CD14-positive monocyte (primary cell): ENCODE results near the gene KARS1. TPM values are rescaled to one million over a fixed set of nuclear protein-coding genes. Genes with fewer than 3 reads are reported as not detected.

Source experiments
- DNase-seq, 3 donors: peaks; one replicate each; pipeline ENCODE4 v3.0.0-alpha.2; 2011 to 2022
- H2AFZ ChIP-seq: 2 replicates; pipeline ENCODE4 v1.6.0; 2012; ENCODE audit warnings: mild to moderate bottlenecking, low read depth, low read length, inconsistent platforms; ENCODE audit not compliant: insufficient read depth, poor library complexity, severe bottlenecking
- H3K27ac ChIP-seq, 2 donors: 1 replicate in 1 of 2; 2 replicates in 1 of 2; pipeline ENCODE4 v1.5.1; 2012 to 2013; ENCODE audit warnings: low read length in 2 of 2, control low read depth in 1 of 2, inconsistent platforms in 1 of 2, low read depth in 1 of 2, mild to moderate bottlenecking in 1 of 2
- H3K27me3 ChIP-seq, 2 donors: one replicate each; pipeline versions ENCODE4 v1.6.0 to v1.6.1; 2011 to 2013; ENCODE audit warnings: low read length in 2 of 2; ENCODE audit not compliant: control insufficient read depth in 2 of 2, insufficient read depth in 2 of 2
- H3K36me3 ChIP-seq, 2 donors: replicated peaks in 1 of 2; 1 replicate in 1 of 2; 2 replicates in 1 of 2; pipeline versions ENCODE4 v1.5.1 to v1.6.1; 2012 to 2013; ENCODE audit warnings: low read length in 2 of 2, control low read depth in 1 of 2, inconsistent platforms in 1 of 2, mild to moderate bottlenecking in 1 of 2; ENCODE audit not compliant: insufficient read depth in 2 of 2, control insufficient read depth in 1 of 2
- H3K4me1 ChIP-seq, 2 donors: 1 replicate in 1 of 2; 2 replicates in 1 of 2; pipeline versions ENCODE4 v1.5.1 to v1.6.1; 2012 to 2013; ENCODE audit warnings: low read length in 2 of 2, control low read depth in 1 of 2, inconsistent platforms in 1 of 2, mild to moderate bottlenecking in 1 of 2, moderate library complexity in 1 of 2; ENCODE audit not compliant: insufficient read depth in 2 of 2, control insufficient read depth in 1 of 2
- H3K4me2 ChIP-seq: replicated peaks from 2 replicates; pipeline ENCODE3; 2012; ENCODE audit warnings: low read length, moderate library complexity, mild to moderate bottlenecking; ENCODE audit not compliant: poor library complexity, severe bottlenecking; ENCODE audit errors: extremely low read depth
- H3K4me3 ChIP-seq, 3 experiments: fragments of 200-600 bp in 1 of 3; sonication (generic) in 1 of 3; replicated peaks in 1 of 3; 1 replicate in 2 of 3; 2 replicates in 1 of 3; pipeline ENCODE4 v1.5.1; 2011 to 2013; ENCODE audit warnings: low read length in 3 of 3, mild to moderate bottlenecking in 3 of 3, control low read depth in 2 of 3, low read depth in 2 of 3, inconsistent platforms in 1 of 3, moderate library complexity in 1 of 3
- H3K79me2 ChIP-seq: 2 replicates; pipeline ENCODE4 v1.6.0; 2012; ENCODE audit warnings: mild to moderate bottlenecking, control low read depth, inconsistent platforms, low read length, moderate library complexity; ENCODE audit not compliant: insufficient read depth
- H3K9ac ChIP-seq: 2 replicates; pipeline ENCODE4 v1.6.0; 2017; ENCODE audit warnings: low read length, mild to moderate bottlenecking; ENCODE audit not compliant: insufficient read depth, poor library complexity, severe bottlenecking
- H3K9me3 ChIP-seq, 2 donors: replicated peaks in 1 of 2; 1 replicate in 1 of 2; 2 replicates in 1 of 2; pipeline versions ENCODE4 v1.5.1 to v1.6.1; 2012 to 2013; ENCODE audit warnings: low read length in 2 of 2, control low read depth in 1 of 2; ENCODE audit not compliant: control insufficient read depth in 1 of 2, insufficient read depth in 1 of 2
- H4K20me1 ChIP-seq: 2 replicates; pipeline ENCODE4 v1.6.0; 2012; ENCODE audit warnings: mild to moderate bottlenecking, low read length, control low read depth, moderate library complexity; ENCODE audit not compliant: insufficient read depth
- H3K27ac Mint-ChIP-seq, 7 donors: one replicate each; pipeline ENCODE4 v1.8.0; 2020; ENCODE audit warnings: mild to moderate bottlenecking in 7 of 7, mixed read lengths in 7 of 7, moderate library complexity in 6 of 7, inconsistent platforms in 2 of 7
- H3K27me3 Mint-ChIP-seq, 3 donors: one replicate each; pipeline ENCODE4 v1.8.0; 2021 to 2022; ENCODE audit warnings: low read depth in 3 of 3, mild to moderate bottlenecking in 3 of 3, mixed read lengths in 3 of 3, moderate library complexity in 3 of 3, inconsistent platforms in 1 of 3
- H3K36me3 Mint-ChIP-seq, 2 donors: one replicate each; pipeline ENCODE4 v1.8.0; 2020; ENCODE audit warnings: mixed read lengths in 2 of 2, inconsistent platforms in 1 of 2, mild to moderate bottlenecking in 1 of 2
- H3K4me1 Mint-ChIP-seq: one replicate; pipeline ENCODE4 v1.8.0; 2020; ENCODE audit warnings: mild to moderate bottlenecking, mixed read lengths
- H3K4me3 Mint-ChIP-seq, 2 donors: one replicate each; pipeline ENCODE4 v1.8.0; 2020; ENCODE audit warnings: mild to moderate bottlenecking in 2 of 2, mixed read lengths in 2 of 2, moderate library complexity in 1 of 2
- H3K9me3 Mint-ChIP-seq, 7 donors: one replicate each; pipeline ENCODE4 v1.8.0; 2020 to 2022; ENCODE audit warnings: mixed read lengths in 7 of 7, mild to moderate bottlenecking in 6 of 7, moderate library complexity in 6 of 7, inconsistent platforms in 2 of 7
- WGBS: methylation state at CpG from one replicate; pipeline ENCODE4 v1.1.5; 2013; ENCODE audit warnings: missing lambda C conversion rate; ENCODE audit not compliant: insufficient coverage; 5-methylcytosine and 5-hydroxymethylcytosine counted together
- intact Hi-C, 2 donors: fragments of 100-400 bp; cut with micrococcal nuclease; formaldehyde crosslinking; loops; one replicate each; pipeline versions ENCODE4 v1.15.0 to v1.15.1; 2023
- polyA plus RNA-seq, 3 donors: library from polyadenylated mRNA; depleted of rRNA in 1 of 3; unstranded in 2 of 3; stranded (reverse) in 1 of 3; fragments of 300-500 nt in 2 of 3; fragments of >200 nt in 1 of 3; fragmentation: Illumina TruSeq in 2 of 3; gene quantifications; 1 replicate in 2 of 3; 2 replicates in 1 of 3; pipeline ENCODE4 v1.2.3, GENCODE V29; 2012 to 2021
- TF ChIP-seq, protein P1 (sequence below): fragments of 200-600 bp; IDR thresholded peaks from one replicate; pipeline ENCODE4 v1.8.0; 2022; ENCODE audit warnings: antibody characterized with exemption, mild to moderate bottlenecking

KARS1 gene
- polyA plus RNA-seq, 3 donors: 66.1 to 150 (median 116) TPM

- Mint-ChIP-seq H3K27ac (no peak overlapping the region), H3K4me3 (no peak overlapping the region), H3K4me1 (peaks cover 4% of the 10 kb centered on the region), H3K36me3 (peaks cover 93 to 99% of the 10 kb centered on the region in 2 donors), H3K27me3 (no peaks in the 10 kb centered on the region), H3K9me3 (no peaks in the 10 kb centered on the region)
- no peak overlapping the region for H3K27ac ChIP-seq
- 100% methylated on average over 4 of the region's 8 CpGs for WGBS
- H2AFZ ChIP-seq: no peak overlapping the region
- H3K79me2 ChIP-seq: peaks cover 1% of the 10 kb centered on the region
- H3K4me1 ChIP-seq: no peaks in the 10 kb centered on the region
- H4K20me1 ChIP-seq: peaks cover 8% of the 10 kb centered on the region
- H3K9me3 ChIP-seq: no peaks in the 10 kb centered on the region
- H3K27me3 ChIP-seq: no peaks in the 10 kb centered on the region
- no peak for DNase-seq
- TF ChIP-seq, protein P1, sequence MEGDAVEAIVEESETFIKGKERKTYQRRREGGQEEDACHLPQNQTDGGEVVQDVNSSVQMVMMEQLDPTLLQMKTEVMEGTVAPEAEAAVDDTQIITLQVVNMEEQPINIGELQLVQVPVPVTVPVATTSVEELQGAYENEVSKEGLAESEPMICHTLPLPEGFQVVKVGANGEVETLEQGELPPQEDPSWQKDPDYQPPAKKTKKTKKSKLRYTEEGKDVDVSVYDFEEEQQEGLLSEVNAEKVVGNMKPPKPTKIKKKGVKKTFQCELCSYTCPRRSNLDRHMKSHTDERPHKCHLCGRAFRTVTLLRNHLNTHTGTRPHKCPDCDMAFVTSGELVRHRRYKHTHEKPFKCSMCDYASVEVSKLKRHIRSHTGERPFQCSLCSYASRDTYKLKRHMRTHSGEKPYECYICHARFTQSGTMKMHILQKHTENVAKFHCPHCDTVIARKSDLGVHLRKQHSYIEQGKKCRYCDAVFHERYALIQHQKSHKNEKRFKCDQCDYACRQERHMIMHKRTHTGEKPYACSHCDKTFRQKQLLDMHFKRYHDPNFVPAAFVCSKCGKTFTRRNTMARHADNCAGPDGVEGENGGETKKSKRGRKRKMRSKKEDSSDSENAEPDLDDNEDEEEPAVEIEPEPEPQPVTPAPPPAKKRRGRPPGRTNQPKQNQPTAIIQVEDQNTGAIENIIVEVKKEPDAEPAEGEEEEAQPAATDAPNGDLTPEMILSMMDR: no peak
- no peak overlapping the region for H3K4me2 ChIP-seq
- no peak overlapping the region for H3K4me3 ChIP-seq
- intact Hi-C loops: no loop called here
- peaks cover 94 to 100% of the 10 kb centered on the region in 2 donors for H3K36me3 ChIP-seq
- no peak overlapping the region for H3K9ac ChIP-seq
Observed at GRCh38 chr16:75632857-75633256, 14.6 kb downstream of the KARS1 start.

DNA sequence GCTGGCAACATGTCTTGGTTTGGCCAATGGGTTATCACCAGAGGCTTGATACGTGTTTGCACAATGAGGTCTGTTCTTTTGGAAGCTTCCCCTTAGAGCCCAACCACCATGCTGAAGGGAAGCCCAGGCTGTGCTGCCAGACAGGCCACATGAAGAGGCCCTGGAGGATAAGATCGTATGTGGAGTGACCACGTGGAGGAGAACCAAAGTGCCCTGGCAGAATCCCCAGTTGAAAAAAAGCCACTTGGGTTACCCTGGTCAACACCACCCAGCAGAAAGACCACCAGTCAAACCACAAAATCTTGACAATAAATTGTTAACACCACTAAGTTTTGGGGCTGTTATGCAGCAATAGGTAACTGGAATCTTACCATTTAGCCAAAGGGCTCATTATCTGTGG lies 17.4 kb downstream of the KARS1 start:
- Histone ChIP-seq H3K9ac (no peak overlapping the region), H2AFZ (no peak overlapping the region), H3K4me2 (no peak overlapping the region), H3K79me2 (no peaks in the 10 kb centered on the region), H3K4me3 (no peak overlapping the region), H3K27ac (no peak overlapping the region), H3K27me3 (no peaks in the 10 kb centered on the region), H3K9me3 (no peaks in the 10 kb centered on the region), H3K36me3 (peaks cover 84 to 99% of the 10 kb centered on the region in 2 donors), H3K4me1 (no peaks in the 10 kb centered on the region), H4K20me1 (no peaks in the 10 kb centered on the region)
- no peak overlapping the region for H3K4me3 Mint-ChIP-seq
- TF ChIP-seq, protein P1: no peak
- H3K9me3 Mint-ChIP-seq: no peaks in the 10 kb centered on the region
- intact Hi-C loops: no loop called here
- H3K27ac Mint-ChIP-seq: no peak overlapping the region
- 86% methylated on average over 2 of the region's 3 CpGs for WGBS
- peaks cover 90 to 95% of the 10 kb centered on the region in 2 donors for H3K36me3 Mint-ChIP-seq
- no peaks in the 10 kb centered on the region for H3K27me3 Mint-ChIP-seq
- peaks cover 5% of the 10 kb centered on the region for H3K4me1 Mint-ChIP-seq
- DNase-seq: no peak
